ENCODE measurements around the gene PARD3.
A peak's percentile ranks its signal among the peaks of the same experiment; 100 is the strongest.
"Not testable (repeated sequence)": the region's sequence is repeated elsewhere in the genome, so short reads cannot be mapped to it uniquely, and the experiment has no call there.

Gene PARD3

DNA sequence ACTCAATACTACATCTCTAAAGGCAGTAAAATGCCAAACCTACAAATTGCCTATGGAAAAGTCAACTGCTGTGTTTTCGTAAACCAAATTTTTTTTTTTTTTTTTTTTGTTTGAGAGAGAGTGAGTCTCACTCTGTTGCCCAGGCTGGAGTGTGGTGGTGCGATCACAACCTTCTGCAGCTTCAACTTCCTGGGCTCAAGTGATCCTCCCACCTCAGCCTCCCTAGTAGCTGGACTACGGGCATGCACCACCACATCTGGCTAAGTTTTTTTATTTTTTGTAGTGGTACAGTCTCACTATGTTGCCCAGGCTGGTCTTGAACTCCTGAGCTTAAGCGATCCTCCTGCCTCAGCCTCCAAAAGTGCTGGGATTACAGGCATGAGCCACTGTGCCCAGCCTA is 74.0 kb downstream of the PARD3 start:
- DNase-seq (ENCODE audit: low spot score), result not testable (repeated sequence)

DNA sequence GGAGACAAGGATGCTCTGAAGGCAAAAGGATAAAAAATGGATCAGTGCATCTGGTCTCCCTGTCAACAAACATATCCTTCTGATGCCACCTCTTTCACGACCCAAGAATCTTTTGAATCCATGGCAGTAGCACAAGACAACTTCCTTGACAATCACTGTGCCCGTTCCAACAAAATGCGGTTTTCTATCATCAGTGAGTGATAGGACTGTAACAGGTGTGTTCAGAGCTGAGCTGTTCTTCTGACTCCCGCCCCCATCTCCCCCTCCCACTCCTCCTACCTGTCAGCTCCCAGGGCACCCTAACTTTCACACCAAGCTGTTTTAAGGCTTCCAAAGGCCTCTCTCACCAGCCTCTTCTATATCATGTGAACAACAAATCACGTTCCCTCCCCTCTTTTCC is 74.8 kb downstream of the PARD3 start:
- no peak for DNase-seq (ENCODE audit: low spot score)

DNA sequence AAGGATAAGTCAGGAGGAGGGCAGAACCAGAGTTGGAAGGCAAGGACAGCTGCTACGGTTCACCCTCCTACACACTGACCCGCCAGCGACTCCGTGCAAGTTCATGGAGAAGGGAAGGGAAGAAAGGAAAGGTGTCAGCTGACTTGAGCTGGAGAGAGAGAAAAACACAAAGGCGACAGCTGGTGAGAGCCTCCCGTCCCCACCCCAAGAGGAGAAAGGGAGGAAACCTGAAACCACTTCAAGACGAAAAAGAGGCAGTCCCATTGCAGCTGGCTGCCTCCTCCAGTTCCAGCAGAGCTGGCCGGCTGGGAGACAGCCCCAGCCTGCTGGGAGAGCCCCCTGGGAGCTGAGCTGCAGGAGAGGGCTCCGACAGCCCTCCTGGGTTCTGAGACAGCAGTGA is 75.2 kb downstream of the PARD3 start:
- no peak for DNase-seq (ENCODE audit: low spot score)

DNA sequence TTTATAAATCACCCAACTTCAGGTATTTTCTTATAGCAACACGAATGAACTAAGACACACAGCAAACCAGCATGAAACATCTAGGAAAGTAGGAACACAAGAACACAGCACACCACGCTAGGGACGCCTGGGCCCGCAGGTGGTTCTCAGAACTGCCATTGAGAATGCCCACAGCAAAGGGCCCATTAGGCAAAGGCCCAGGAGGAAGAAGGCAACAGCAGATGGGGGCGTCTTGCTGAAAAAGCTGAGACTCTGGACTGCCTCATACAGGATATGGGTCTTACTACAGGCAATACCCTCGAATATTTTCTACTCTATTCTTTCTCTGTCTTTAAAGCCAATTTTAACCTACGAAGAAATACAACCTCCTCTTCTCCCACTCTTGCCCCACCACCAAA is 77.3 kb downstream of the PARD3 start:
- DNase-seq (ENCODE audit: low spot score), result no peak

DNA sequence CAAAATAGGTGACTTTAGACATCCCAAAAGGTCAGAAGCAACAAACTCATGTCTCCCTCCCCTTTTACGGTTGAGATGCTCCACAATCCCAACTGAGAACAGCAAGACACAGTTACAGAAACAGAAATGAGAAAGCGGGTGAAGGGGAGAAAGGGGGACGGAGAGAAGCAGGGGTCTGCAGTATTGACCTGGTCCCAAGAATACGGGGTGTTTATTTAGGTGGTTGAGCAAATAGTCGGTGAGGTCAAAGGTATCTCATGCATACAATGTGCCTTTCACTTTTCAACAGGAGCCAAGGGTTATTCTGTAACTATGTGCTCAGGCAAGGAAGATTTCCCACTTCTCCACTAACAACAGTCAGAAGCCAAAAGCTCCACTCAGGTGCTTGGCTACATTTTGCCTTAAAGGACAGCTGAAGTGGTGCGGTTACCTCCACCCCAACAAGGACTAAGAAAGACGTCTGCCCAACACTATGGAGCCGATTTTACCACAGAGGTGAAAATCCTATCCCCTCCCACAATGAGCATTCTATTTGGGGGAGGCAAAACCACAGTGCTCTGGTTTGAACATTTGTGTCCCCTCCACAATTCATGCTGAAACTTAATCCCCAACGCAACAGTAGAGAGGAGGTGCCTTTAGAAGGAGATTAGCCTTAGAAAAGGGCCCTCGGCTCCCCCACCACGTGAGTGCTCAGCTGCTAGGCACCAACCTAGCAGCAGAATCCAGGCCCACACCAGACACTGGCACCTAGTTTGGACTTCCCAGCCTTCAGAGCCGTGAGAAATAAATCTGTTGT is 77.9 kb downstream of the PARD3 start:
- DNase-seq (ENCODE audit: low spot score), result no peak

DNA sequence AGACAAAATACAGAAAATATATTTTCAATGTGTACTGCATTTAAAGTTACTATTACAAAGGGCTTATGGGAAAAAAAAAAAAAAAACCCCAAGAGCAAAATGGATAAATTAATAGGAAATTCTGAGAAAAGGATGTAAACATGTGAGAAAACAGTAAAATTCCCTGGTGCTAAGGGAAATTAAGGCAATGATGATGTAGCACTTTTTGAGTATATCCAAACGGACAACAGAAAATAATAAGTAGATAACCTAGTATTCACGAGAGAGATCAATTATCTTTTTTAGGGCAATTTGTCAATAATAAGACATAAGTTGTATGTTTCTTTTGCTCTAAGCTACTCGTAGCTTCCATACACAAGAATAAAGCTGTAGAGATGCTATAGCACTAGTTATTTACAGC is 80.2 kb downstream of the PARD3 start:
- DNase-seq (ENCODE audit: low spot score), result no peak

DNA sequence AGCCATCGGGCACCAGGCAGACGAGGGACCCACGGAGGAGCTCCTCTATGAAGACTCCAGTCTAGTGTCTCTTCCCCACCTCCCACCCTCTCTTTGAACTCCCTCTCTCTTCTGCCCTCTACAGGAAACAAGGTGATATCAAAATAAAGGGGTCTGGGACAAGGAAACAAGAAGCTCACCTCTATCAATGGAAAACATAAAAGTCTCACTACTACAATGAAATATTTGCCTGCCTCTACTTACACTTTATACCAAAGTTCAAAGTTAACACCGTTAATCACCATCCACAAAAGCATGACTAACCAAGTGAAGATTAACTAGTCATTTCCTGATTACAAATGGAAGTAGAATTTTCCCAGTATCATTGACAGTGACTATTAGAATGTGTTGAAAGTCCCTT is 82.2 kb downstream of the PARD3 start:
- no peak for DNase-seq (ENCODE audit: low spot score)

DNA sequence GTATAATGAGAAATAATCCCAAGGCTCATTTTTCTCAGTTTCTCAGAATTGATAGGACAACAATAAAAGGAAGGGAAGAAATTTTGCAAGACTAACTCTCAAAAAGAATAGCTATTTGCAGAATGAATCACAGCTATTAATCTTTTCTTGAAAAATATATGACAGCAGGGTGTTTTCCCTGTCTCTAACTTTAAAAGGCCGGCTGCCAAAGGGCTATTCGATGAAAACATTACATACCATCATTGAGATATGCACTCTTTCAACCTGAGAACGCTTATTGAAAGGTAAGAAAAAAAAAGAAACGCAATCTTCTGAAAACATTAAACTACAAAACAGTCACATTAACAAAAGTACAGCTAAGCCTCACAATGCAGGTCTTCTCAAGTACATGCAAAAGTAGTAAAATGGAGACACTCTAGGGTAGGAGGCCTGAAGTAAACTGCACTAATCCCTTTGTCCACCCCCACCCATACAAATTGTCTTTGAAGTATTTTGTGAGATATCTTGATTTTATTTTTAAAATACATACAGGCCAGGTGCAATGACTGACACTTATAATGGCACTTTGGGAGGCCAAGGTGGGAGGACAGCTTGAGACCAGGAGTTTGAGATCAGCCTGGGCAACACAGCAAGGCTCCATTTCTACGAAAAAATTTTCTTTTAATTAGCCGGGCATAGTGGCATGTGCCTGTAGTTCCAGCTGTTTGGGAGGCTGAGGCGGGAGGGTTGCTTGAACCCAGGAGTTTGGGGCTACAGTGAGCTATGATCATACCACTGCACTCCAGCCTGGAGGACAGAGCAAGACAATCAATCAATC is 83.0 kb downstream of the PARD3 start:
- no peak for DNase-seq (ENCODE audit: low spot score)

DNA sequence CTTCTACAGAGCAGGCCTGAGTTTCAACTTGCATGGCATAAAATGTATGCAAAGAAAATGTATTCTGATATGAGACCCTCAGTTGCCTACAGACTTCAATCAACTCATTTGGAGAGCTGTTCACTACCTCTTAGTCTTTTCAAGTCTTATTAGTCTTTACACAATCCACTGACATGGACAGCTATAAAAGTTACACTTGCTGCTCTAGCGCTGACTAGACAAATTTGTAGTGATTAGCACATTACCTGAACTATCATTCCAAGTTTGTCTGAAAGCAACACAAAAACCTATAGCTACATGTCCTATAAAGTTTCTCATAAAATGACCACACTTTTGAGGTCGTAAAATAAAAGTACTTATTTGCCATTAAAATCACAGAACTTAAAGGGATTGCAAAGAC is 83.9 kb downstream of the PARD3 start:
- DNase-seq (ENCODE audit: low spot score), result no peak

DNA sequence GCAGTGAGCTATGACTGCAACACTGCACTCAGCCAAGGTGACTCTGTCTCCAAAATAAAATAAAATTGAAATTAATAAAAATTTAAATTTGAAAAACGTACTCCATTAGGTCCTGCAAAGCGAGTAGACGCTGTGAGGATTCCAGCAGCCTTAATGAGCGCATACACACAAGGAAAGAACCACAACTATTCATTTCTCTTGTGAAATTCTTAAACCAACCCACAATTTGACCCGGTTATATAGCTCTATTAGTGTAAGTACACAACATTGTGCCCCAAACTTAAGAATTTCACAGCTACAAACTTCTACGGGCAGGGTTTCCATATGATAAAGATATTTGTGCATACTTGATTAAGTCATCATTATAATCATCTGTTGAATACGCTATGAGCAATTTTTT is 84.4 kb downstream of the PARD3 start:
- DNase-seq (ENCODE audit: low spot score), result no peak

DNA sequence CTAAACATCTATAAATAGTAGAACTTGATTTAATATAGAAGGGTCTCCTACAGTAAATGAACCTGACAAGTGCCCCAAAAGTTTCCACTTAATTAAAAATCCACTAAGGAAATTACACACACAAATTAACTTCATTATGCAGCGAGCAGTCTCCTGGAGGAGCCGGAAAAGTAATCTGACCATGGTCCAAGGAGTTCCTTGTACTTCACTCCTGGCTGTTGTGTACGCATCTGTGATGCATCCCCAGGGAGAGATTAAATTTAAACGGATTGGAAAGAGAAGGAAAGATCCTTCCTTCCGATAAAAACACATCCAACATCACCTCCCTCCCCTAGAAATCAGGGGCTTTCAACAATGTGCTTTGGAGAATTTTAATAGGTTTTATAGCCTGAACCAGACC is 85.5 kb downstream of the PARD3 start:
- DNase-seq (ENCODE audit: low spot score), result no peak

DNA sequence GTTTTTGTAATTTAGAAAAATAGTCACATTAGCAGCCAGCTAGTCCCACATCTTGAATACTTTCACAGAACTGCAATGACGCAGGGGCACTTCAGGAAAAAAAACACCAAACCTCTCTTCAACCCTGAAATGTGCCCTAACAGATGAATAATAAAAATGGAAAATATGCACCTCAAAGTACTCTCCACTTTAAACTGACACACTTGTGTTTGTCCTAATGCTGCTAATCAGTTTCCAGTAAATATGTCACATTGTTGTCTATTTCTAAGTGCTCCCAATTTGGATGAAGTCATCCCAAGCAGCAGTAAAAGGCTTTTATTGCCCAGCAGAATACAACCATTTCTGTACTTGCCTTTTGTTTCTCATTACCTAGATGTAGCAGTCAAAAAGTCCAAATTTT is 86.7 kb downstream of the PARD3 start:
- DNase-seq (ENCODE audit: low spot score), result no peak

DNA sequence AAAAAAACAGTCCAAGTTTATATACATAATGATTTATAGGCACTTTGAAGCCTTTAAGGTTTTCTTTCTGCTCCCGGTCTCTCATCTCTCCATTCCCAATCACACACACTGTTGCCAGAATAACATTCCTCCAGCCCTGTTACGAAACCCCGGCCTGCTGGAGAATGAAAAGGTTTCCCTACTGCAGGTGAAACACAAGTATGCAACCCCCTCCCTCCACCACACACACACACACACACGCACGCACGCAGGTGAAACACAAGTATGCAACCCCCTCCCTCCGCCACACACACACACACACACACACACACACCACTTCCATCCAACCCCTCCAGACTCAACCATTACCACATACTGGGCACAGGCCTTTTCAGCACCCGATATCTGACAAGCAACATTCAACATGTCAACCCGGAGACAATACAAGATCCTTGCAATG is 87.5 kb downstream of the PARD3 start:
- no peak for DNase-seq (ENCODE audit: low spot score)

DNA sequence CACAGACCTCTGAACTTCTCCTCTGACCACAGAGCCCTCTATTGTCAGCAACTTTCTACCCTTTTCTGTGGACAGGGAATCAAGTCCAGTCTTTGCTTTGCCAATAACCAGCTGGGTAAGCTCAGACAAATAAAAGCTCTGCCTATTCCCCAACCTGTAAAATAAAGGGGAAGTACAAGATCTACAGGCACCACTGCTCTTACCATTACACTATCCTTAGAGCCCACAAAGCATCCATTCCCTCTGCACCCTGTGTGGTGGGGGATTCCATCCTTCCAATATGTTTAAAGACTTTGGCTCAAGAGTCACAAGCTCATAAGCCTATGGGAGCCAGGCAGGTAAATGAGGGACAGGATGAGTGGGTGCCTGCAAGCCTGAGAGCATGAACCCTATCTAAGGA is 88.2 kb downstream of the PARD3 start:
- DNase-seq (ENCODE audit: low spot score), result no peak

DNA sequence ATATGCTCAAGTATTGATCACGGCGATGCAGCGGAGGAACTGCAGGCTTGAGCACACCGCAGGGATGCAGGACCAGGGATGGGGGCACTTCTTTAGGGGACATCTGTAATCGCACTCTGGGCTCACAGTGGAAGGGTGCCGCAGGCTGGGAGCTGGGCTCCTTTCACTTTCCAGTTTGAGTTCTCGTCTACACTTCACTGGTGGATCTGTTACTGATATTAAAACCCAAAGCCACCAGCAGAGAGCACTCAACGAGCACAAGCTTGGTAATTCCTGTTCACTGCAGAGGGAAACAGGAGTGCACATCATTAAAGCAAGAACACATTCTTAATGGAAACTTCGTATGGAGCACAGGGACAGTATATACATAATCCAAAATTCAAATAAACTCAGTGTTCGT is 91.3 kb downstream of the PARD3 start:
- DNase-seq (ENCODE audit: low spot score), result peak; percentile 43

DNA sequence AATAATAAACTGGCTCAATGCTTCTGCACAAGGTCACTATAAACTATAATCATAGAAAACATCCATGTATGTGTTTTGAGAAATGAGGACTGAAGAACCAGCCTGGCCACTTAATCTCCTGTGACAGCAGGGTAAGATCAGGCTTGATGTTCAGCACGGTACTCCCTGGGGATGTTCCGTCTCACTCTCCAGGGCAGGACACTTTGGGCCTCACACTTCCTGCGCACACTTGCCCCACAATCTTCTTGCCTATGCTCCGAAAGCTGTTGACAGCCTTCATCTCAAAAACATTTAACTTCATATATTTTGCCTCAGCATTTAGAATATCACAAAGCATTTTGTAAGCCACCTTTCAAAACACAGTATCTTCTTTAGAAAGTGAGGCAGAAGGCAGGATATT is 92.7 kb downstream of the PARD3 start:
- DNase-seq (ENCODE audit: low spot score), result no peak

DNA sequence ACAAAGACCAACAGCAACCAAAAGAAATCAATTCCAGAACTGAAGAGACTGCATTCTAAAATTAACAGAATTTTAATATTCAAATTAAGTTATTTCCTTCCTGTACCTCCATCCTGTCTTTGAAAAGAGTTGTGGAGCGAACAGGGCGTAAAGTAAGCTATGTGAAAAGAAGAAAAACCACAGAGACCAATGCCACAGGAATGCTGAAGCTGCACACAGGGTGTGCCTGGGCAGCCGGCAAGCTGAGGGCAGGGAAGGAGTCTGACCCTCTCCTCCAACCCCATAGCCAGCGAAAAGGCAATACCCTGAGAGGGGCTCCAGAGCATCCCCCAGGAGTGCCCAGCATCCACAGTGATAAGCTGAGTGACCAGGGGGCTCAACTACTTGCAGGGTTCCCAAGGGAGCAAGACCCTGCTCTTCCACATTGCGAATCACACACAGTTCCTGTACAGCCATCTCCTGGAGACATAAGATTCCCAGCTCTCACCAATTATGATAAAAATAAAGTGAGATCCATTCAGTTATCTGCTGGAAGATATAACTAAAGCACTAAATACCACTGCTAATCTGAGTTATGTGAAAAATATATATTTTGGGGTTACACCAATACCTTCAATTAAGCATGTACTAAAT is 93.8 kb downstream of the PARD3 start:
- no peak for DNase-seq (ENCODE audit: low spot score)

DNA sequence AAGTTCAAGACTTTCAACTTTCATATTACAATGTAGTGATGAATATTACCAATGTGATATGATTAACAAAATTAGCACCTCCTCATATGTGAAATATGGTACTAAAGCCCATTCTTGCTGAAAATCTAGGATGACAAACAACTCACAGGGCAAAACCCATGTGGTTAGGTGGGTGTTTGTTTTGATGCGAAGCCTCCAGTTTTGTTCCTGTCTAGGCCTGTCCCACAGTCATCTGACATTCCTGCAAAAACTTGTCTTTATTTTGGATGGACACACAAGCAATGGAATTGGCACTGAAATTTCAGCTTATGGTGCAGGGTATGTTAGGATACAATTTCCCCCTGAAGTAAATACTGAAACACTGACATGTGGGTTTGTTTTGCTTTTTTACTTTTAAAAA is 95.3 kb downstream of the PARD3 start:
- no peak for DNase-seq (ENCODE audit: low spot score)

DNA sequence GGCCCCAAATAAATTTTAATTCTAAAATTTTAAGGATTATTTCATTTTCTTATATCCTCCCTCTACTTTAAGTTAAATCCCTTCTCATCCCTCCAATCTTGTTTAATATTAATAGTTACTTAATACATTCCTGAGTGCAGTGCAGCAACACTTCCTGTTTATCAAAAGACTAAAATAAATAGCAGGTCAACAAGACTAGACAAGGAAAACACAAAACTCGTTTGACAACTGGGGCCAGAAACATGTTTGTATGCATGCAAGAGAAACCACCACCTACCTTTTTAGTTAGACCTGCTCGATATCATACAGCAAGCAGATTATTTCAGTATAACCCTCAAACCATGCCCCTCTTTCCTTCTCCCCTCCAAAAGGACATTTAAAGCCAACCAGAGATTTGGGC is 95.8 kb downstream of the PARD3 start:
- no peak for DNase-seq (ENCODE audit: low spot score)

DNA sequence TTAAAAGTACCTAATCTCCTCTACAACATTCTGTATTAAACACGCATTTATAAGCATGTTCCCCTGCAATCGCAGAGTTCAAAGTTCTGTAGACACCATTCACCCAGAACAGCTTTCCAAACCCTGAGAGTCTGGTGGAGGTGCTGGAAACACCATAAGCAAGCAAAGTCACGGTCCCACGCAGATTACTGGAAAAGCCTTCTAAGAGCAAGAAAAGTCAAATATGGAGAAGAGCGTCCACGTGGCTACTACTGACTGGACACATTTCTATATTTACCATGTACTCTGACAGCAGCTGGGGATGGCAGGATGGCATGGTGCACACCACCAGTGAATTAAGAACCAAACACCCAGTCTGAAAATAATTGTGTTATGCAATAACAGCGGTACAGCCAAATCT is 97.7 kb downstream of the PARD3 start:
- no peak for DNase-seq (ENCODE audit: low spot score)

DNA sequence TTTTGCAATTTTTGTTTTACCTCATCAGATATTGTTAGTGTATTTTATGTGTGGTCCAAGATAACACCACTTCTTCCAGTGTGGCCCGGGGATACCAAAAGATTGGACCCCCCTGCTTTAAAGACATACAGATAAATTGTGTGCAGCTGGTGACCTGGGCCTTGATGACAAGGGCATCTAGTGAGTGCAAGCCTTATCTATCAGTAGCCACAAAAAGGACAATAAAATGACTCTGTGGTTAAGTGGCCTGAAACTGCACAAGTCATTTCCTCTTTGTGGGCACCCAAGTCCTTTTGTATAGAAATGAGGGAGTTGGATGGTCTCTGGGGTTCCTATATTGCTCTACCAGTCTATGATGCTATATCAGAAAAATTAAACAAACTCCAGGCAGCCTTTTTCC is 98.1 kb downstream of the PARD3 start:
- no peak for DNase-seq (ENCODE audit: low spot score)

DNA sequence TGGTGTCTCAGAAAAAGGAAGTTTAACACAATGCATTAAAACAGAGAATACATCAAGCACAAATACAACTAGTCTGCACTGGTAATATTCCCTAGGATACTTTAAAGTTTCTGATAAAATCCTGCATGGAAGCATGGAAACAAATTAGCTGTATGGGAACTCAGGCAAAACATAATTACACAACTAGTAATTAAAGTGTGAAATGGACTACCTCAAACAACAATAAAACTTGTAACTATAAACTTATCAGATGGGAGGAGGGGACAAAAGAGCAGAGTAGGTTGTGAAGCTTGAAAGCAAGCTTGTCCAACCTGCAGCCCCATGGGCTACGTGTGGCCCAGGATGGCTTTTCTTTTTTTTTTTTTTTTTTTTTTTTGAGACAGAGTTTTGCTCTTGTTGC is 98.9 kb downstream of the PARD3 start:
- no peak for DNase-seq (ENCODE audit: low spot score)

DNA sequence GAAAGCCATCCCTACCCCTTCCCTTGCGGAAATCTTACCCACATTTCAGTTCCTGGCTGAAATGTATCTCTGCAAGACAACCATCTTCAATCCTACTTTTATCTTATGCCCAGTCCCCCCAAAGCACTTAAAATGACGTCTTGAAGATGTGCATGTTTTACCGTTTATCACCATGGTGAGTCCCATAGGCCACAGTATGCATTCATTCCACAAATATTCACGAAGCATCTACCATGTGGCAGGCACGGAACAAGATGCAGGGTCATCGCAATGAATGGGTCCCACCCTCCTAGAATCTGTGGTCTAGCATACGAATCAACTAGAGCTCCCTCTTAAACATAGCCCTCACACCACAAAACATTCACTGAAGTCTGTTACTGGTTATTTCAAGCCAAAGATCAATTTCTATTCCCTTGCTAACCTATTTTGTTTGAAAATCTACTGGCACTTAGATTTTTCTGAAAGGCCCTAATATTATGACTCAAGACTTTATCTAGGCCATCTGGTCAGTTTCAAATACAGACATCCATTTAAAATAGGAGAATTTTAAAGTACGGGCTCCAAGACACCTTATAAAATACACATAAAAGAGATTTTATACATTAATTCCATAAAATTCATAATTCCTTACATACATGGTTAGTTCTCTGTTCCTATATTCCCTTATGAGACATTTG is 99.4 kb downstream of the PARD3 start:
- DNase-seq (ENCODE audit: low spot score), result no peak
